ENCODE measurements around the gene TMUB1. TPM values are rescaled to one million over a fixed set of nuclear protein-coding genes. Genes with fewer than 3 reads are reported as not detected.

The TMUB1 gene
- total and polyA plus RNA-seq, 12 donors = 18.5 to 88.2 (median 26.1) TPM

DNA sequence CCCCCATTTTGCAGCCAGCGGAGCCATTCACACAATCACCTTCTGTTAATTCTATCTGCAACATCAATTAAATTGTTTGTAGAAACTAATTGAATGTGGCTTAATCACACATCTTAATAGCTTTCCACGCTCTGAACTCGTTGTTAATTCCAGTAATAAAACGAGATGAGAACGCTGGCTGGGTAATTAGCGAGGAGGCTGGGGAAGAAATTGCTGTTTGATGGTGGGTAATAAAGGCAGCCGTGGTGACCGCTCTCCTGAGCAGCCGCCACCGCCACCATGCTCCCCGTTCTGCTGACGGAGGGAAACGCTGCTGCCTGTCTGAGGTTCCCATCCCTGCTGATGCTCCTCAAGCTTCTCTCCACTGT lies 47.9 kb upstream of the TMUB1 start:
- 94 to 95% methylated on average over 13 of the region's 13 CpGs for WGBS, 2 donors
- Histone ChIP-seq H3K27ac (no peak overlapping the region), H3K36me3 (peaks cover 0 to 83% (median 14%) of the 10 kb centered on the region in 9 donors), H3K4me3 (no peak overlapping the region), H3K9me3 (no peaks in the 10 kb centered on the region), H3K27me3 (no peaks in the 10 kb centered on the region), H3K4me1 (peaks cover 0 to 20% (median 5%) of the 10 kb centered on the region in 9 donors)
- intact Hi-C loops (cut with DNase I) = no loop called here
- ATAC-seq = no peak
- TF ChIP-seq, protein P1, sequence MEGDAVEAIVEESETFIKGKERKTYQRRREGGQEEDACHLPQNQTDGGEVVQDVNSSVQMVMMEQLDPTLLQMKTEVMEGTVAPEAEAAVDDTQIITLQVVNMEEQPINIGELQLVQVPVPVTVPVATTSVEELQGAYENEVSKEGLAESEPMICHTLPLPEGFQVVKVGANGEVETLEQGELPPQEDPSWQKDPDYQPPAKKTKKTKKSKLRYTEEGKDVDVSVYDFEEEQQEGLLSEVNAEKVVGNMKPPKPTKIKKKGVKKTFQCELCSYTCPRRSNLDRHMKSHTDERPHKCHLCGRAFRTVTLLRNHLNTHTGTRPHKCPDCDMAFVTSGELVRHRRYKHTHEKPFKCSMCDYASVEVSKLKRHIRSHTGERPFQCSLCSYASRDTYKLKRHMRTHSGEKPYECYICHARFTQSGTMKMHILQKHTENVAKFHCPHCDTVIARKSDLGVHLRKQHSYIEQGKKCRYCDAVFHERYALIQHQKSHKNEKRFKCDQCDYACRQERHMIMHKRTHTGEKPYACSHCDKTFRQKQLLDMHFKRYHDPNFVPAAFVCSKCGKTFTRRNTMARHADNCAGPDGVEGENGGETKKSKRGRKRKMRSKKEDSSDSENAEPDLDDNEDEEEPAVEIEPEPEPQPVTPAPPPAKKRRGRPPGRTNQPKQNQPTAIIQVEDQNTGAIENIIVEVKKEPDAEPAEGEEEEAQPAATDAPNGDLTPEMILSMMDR (IDR thresholded peaks at IDR 0.05) = no peak
- no peak for DNase-seq

DNA sequence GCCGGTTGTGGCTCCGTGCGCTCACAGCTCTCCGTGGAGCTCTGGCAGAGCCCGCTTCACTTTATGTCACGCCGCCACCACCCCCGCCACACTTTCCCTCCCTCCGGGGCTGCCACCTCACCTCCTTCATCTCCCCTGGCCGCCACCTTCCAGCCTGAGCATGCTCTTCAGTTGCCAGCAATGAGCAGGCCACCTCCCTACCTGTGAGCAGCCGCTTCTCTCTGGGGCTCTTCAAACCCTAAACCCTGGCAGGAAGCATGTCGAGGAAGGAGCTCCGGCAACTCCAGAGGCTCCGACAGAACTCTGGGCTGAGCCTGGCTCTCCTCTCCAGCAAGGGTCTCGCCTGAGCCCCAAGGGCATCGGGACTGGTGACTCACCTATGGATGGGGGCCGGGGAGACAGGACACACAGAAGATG lies 47.5 kb upstream of the TMUB1 start:
- peaks cover 0 to 24% (median 6%) of the 10 kb centered on the region in 9 donors for H3K4me1 ChIP-seq
- no peaks in the 10 kb centered on the region for H3K27me3 ChIP-seq
- H3K36me3 ChIP-seq = peaks cover 0 to 78% (median 12%) of the 10 kb centered on the region in 9 donors
- H3K4me3 ChIP-seq = no peak overlapping the region
- TF ChIP-seq, protein P1 (IDR thresholded peaks at IDR 0.05) = no peak
- 95% methylated on average over 17 of the region's 17 CpGs for WGBS, 2 donors
- DNase-seq (no peak), ATAC-seq (no peak)
- intact Hi-C loops (cut with DNase I) = no loop called here
- H3K9me3 ChIP-seq = no peaks in the 10 kb centered on the region
- no peak overlapping the region for H3K27ac ChIP-seq

GRCh38 chr7:151129960-151130591 lies 46.8 kb upstream of the TMUB1 start:
- Histone ChIP-seq H3K36me3 (peaks cover 0 to 74% (median 6%) of the 10 kb centered on the region in 9 donors), H3K4me3 (no peak overlapping the region), H3K4me1 (peaks cover 0 to 28% (median 13%) of the 10 kb centered on the region in 9 donors), H3K27me3 (no peaks in the 10 kb centered on the region), H3K27ac (no peak overlapping the region), H3K9me3 (no peaks in the 10 kb centered on the region)
- ATAC-seq = no peak
- TF ChIP-seq, protein P1 (IDR thresholded peaks at IDR 0.05) = no peak
- DNase-seq = no peak
- intact Hi-C loops (cut with DNase I) = loop anchor here in 6 of 10 donors (5.0 to 10.0 kb wide), 3 partner anchors 42 to 175 kb away; partner anchors contain the start of gene SMARCD3 (in 5 of the 6)
- whole genome bisulfite sequencing, 2 donors = 95 to 97% methylated on average over 9 of the region's 9 CpGs

DNA sequence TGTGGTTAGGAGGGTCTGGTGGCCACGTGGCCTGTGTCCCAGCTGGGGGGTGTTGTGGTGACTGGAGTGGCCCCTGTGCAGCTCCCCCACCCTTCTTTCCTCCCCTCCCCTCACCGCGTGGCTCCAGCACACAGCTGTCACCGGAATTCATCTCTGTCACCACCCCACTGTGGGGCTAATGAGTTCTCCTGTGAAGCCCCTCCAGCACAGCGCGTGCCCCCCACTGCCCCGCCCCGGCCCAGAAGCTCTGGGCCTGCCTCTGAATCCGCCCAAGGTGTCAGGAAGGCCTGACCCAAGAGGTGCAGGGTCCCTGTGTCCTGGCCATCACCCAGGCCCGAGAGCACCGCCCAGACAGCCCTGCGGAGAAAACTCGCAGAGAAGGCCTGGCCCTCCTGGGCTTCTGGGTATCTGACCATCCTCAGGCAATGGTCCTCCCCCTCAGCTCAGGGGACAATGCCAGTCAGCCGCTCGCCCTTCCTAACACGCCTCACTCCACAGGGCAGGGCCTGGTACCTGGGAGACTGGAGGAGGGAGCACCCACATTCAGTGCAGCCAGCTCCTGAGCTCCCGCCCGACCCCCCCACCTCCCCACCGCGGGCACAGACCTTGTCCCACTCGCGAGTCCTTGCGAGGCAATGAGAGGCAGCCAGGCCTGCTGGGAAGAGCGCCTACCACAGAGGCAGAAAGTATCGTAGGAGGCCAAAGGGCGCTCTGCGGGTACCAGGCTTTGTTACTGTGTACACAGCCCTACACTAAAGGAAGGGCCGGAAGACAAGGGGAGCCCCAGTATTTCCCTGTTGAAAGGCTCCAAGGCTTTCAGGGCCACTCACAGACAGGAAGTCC lies 46.0 kb upstream of the TMUB1 start:
- no peak for ATAC-seq
- DNase-seq = no peak
- peaks cover 0 to 74% (median 4%) of the 10 kb centered on the region in 9 donors for H3K36me3 ChIP-seq
- H3K4me1 ChIP-seq = peaks cover 0 to 24% (median 16%) of the 10 kb centered on the region in 9 donors
- no peaks in the 10 kb centered on the region for H3K27me3 ChIP-seq
- WGBS, 2 donors = 89 to 91% methylated on average over 28 of the region's 28 CpGs
- H3K27ac ChIP-seq = no peak overlapping the region
- intact Hi-C loops (cut with DNase I) = loop anchor here in 6 of 10 donors (5.0 to 10.0 kb wide), 3 partner anchors 43 to 175 kb away; partner anchors contain the start of gene SMARCD3 (in 5 of the 6)
- H3K9me3 ChIP-seq = no peaks in the 10 kb centered on the region
- TF ChIP-seq, protein P1 (IDR thresholded peaks at IDR 0.05) = no peak
- no peak overlapping the region for H3K4me3 ChIP-seq
